ENCODE results near the gene PHLDB1.

- no peak for TF ChIP-seq CTCF (conservative IDR thresholded peaks at IDR 0.05)
- no peak for TF ChIP-seq EZH2 (IDR thresholded peaks at IDR 0.05; ENCODE audit: low read depth)
Observed at GRCh38 chr11:118572061-118572980, 35.1 kb upstream of the PHLDB1 start, which contains the start of gene ARCN1.

Measured in PC-9 (cell line).